OCI-LY3 (cell line): Measurements from ENCODE around the gene CDC25A.

Experiments
- EZH2phosphoT487 ChIP-seq: fragments of 200-600 bp; shearing (Covaris generic); IDR thresholded peaks from 2 replicates; pipeline ENCODE4 v1.6.1; 2018; ENCODE audit warnings: antibody characterized with exemption, mixed run types, low read depth
- TF ChIP-seq, protein P1 (sequence below): fragments of 200-600, 300-600 bp; sonication (generic); IDR thresholded peaks from 2 replicates; pipeline ENCODE4 v1.5.1; 2014; ENCODE audit warnings: antibody characterized with exemption, low read length, low read depth

GRCh38 chr3:48218537-48218936 lies 30.3 kb upstream of the CDC25A start:
- TF ChIP-seq, protein P1, sequence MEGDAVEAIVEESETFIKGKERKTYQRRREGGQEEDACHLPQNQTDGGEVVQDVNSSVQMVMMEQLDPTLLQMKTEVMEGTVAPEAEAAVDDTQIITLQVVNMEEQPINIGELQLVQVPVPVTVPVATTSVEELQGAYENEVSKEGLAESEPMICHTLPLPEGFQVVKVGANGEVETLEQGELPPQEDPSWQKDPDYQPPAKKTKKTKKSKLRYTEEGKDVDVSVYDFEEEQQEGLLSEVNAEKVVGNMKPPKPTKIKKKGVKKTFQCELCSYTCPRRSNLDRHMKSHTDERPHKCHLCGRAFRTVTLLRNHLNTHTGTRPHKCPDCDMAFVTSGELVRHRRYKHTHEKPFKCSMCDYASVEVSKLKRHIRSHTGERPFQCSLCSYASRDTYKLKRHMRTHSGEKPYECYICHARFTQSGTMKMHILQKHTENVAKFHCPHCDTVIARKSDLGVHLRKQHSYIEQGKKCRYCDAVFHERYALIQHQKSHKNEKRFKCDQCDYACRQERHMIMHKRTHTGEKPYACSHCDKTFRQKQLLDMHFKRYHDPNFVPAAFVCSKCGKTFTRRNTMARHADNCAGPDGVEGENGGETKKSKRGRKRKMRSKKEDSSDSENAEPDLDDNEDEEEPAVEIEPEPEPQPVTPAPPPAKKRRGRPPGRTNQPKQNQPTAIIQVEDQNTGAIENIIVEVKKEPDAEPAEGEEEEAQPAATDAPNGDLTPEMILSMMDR = no peak
- no peak for TF ChIP-seq EZH2phosphoT487
